Activated CD8-positive, alpha-beta T cell treated with anti-CD3 and anti-CD28 coated beads, Interleukin-2, amount 10 ng/mL, durations not matched to agents 7 days and 5 days (primary cell): ENCODE data around the gene IL3. TPM values are rescaled to one million over a fixed set of nuclear protein-coding genes. Genes with fewer than 3 reads are reported as not detected.
"Not testable (repeated sequence)": the region's sequence is repeated elsewhere in the genome, so short reads cannot be mapped to it uniquely, and the experiment has no call there.

Experiments used
- ATAC-seq: fragments of 150-1000 bp; cut with Tn5 transposase; one replicate; pipeline ENCODE4 v1.10.0; 2021; ENCODE audit warnings: moderate library complexity
- CTCF ChIA-PET: fragments of 350-600 bp; sonication (Branson Sonifier 250); formaldehyde crosslinking; loops from one replicate; lab custom pipeline; 2021; ENCODE audit warnings: antibody characterized with exemption; lab: Charles Lee
- POLR2A ChIA-PET: fragments of 350-600 bp; sonication (Branson Sonifier 250); formaldehyde crosslinking; loops from one replicate; lab custom pipeline; 2021; ENCODE audit warnings: antibody characterized with exemption; lab: Charles Lee
- DNase-seq: peaks from one replicate; pipeline ENCODE4 v3.0.0-alpha.2; 2020
- H3K27ac Mint-ChIP-seq: one replicate; pipeline ENCODE4 v1.8.0; 2021; ENCODE audit warnings: mild to moderate bottlenecking, mixed read lengths
- H3K27me3 Mint-ChIP-seq: one replicate; pipeline ENCODE4 v1.8.0; 2021; ENCODE audit warnings: low read depth, mixed read lengths
- H3K36me3 Mint-ChIP-seq: one replicate; pipeline ENCODE4 v1.8.0; 2021; ENCODE audit warnings: low read depth, mixed read lengths
- H3K4me1 Mint-ChIP-seq: one replicate; pipeline ENCODE4 v1.8.0; 2021; ENCODE audit warnings: low read depth, mixed read lengths
- H3K4me3 Mint-ChIP-seq: one replicate; pipeline ENCODE4 v1.8.0; 2021; ENCODE audit warnings: mild to moderate bottlenecking, mixed read lengths
- H3K9me3 Mint-ChIP-seq: one replicate; pipeline ENCODE4 v1.8.0; 2022; ENCODE audit warnings: mixed read lengths; ENCODE audit not compliant: insufficient read depth
- total RNA-seq, 2 experiments: library from RNA; stranded (reverse); gene quantifications; one replicate each; pipeline ENCODE4 v1.2.3, GENCODE V29; 2021

IL3 gene
- total RNA-seq, 2 experiments from 2014 or later: not detected

DNA sequence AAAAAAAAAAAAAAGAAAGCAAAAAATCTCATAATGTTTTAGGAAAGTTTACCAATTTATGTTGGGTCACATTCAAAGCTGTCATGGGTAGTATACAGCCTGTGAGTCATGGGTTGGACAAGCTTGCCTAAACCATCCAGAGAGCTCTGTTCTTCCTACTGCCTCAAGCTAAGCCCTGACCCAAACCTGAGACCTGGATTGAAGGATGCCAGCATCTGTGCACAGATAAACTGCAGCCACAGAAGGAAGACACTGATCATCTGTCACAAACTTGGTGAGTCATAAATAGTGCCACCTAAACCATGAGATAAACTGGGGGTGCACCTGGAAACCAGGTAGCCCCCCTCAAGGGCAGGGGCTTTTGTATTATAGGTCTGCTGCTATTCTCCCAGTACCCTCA lies 44.1 kb downstream of the IL3 start:
- DNase-seq (no peak), ATAC-seq (peak; percentile 10)
- Mint-ChIP-seq H3K27ac (peak overlapping the region; percentile 94), H3K4me1 (peaks cover 91% of the 10 kb centered on the region), H3K27me3 (no peaks in the 10 kb centered on the region), H3K4me3 (peak overlapping the region; percentile 9), H3K36me3 (peaks cover 15% of the 10 kb centered on the region), H3K9me3 (no peaks in the 10 kb centered on the region)
- CTCF ChIA-PET: interaction anchor here (1.0 to 4.0 kb wide), 3 partner anchors 10 to 67 kb away, joined by 3 to 18 read pairs (median 5); no protein-coding TSS in a partner anchor
- POLR2A ChIA-PET: interaction anchor here (0.7 kb wide), 1 partner anchor 31 kb away, joined by 4 read pairs; the partner anchor contains the start of gene CSF2

DNA sequence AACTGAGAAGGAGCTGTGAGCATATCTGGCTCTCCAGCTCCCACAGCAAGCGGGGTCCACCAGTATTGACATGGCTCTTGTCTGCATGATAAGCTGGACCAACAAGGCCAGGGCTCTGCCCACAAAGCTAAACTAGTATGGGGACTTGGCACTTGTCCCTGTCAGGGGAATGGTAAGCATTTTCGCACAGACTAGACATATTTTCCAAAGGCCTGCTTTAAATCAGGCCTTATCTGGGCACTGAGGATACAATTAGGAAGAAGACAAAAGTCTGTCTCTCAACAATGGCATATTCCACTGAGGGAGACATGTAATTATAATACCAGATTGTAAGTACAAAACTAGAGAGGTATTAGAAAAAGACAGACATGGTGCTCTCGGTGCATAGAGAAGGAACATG lies 45.2 kb downstream of the IL3 start:
- POLR2A ChIA-PET: no interaction called here
- H3K9me3 Mint-ChIP-seq: no peaks in the 10 kb centered on the region
- ATAC-seq (no peak), DNase-seq (no peak)
- peaks cover 15% of the 10 kb centered on the region for H3K36me3 Mint-ChIP-seq
- H3K4me3 Mint-ChIP-seq: no peak overlapping the region
- peak overlapping the region; percentile 35 for H3K27ac Mint-ChIP-seq
- CTCF ChIA-PET: no interaction called here
- H3K4me1 Mint-ChIP-seq: peaks cover 90% of the 10 kb centered on the region
- no peaks in the 10 kb centered on the region for H3K27me3 Mint-ChIP-seq

DNA sequence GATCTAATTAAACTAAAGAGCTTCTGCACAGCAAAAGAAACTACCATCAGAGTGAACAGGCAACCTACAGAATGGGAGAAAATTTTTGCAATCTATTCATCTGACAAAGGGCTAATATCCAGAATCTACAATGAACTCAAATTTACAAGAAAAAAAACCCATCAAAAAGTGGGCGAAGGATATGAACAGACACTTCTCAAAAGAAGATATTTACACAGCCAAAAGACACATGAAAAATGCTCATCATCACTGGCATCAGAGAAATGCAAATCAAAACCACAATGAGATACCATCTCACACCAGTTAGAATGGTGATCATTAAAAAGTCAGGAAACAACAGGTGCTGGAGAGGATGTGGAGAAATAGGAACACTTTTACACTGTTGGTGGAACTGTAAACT lies 48.0 kb downstream of the IL3 start:
- H3K9me3 Mint-ChIP-seq, ATAC-seq, DNase-seq, CTCF ChIA-PET, H3K27me3 Mint-ChIP-seq, H3K27ac Mint-ChIP-seq, POLR2A ChIA-PET, H3K4me3 Mint-ChIP-seq: not testable (repeated sequence)
- H3K4me1 Mint-ChIP-seq: peaks cover 85% of the 10 kb centered on the region
- peaks cover 26% of the 10 kb centered on the region for H3K36me3 Mint-ChIP-seq

DNA sequence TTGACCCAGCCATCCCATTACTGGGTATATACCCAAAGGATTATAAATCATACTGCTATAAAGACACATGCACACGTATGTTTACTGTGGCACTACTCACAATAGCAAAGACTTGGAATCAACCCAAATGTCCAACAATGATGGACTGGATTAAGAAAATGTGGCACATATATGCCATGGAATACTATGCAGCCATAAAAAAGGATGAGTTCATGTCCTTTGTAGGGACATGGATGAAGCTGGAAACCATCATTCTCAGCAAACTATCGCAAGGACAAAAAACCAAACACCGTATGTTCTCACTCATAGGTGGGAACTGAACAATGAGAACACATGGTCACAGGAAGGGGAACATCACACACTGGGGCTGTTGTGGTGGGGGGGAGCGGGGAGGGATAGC lies 48.5 kb downstream of the IL3 start:
- CTCF ChIA-PET: not testable (repeated sequence)

DNA sequence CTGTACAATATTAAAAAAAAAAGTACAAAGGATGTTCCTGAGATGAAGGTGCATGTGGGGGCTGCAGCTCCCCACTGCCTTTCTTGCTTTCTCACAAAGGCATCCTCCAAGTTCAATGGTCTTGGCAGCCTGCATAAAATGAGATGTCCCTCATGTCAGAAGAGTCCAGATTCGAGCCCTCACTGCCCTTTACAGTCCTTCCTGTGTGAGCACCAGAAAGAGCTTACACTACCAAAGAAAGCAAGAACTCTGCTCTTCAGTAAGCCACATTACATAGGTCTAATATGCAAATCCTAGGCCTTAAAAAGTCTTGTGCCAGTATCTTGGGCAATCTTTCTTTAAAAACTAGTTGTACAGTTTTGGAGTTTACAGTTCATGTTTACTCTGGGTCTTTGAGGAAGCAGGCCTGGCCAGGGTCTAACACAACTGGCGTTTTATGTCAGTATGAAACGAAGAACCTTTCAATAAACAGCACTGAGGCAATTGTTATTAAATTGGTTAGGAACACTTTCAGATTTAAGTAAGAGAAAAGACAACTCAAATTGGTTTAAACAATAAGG lies 49.1 kb downstream of the IL3 start:
- peak overlapping the region; percentile 85 for H3K27ac Mint-ChIP-seq
- H3K9me3 Mint-ChIP-seq: peaks cover 5% of the 10 kb centered on the region
- H3K4me1 Mint-ChIP-seq: peaks cover 85% of the 10 kb centered on the region
- CTCF ChIA-PET: no interaction called here
- no peak overlapping the region for H3K4me3 Mint-ChIP-seq
- ATAC-seq: no peak
- POLR2A ChIA-PET: no interaction called here
- H3K27me3 Mint-ChIP-seq: no peaks in the 10 kb centered on the region
- H3K36me3 Mint-ChIP-seq: peaks cover 30% of the 10 kb centered on the region
- no peak for DNase-seq

More for the DNA sequence above, 48.5 kb downstream of the IL3 start:
- H3K27ac Mint-ChIP-seq: peak overlapping the region; percentile 46
- DNase-seq, H3K9me3 Mint-ChIP-seq, H3K4me3 Mint-ChIP-seq, POLR2A ChIA-PET, H3K27me3 Mint-ChIP-seq, ATAC-seq: not testable (repeated sequence)
- peaks cover 26% of the 10 kb centered on the region for H3K36me3 Mint-ChIP-seq
- H3K4me1 Mint-ChIP-seq: peaks cover 85% of the 10 kb centered on the region

DNA sequence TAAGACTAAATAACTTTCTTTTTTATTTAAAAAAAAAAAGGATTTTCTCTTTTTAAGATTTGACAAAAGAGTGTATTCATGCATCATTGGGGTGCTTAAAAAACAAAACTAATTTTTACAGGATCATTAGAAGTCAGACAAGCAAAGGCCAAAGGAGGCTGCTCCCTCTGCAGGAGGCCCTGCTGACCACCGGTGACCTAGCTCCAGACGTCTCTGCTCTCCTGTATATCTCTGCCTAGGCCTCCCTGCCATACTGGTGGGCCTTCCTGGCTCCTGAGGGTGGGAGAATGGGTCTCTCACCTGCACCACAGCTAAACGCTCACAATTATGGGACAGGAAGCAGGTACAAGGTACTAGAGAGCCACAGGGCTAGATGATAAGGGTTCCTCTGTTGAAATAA lies 49.7 kb downstream of the IL3 start:
- DNase-seq: no peak
- Mint-ChIP-seq H3K36me3 (peaks cover 30% of the 10 kb centered on the region), H3K4me1 (peaks cover 85% of the 10 kb centered on the region), H3K4me3 (peak overlapping the region; percentile 43), H3K27me3 (no peaks in the 10 kb centered on the region), H3K9me3 (peaks cover 5% of the 10 kb centered on the region), H3K27ac (peak overlapping the region; percentile 88)
- ATAC-seq: peak; percentile 2
- ChIA-PET CTCF (interaction anchor here (1.6 kb wide), 1 partner anchor 13 kb away, joined by 5 read pairs; no protein-coding TSS in a partner anchor), POLR2A (no interaction called here)

DNA sequence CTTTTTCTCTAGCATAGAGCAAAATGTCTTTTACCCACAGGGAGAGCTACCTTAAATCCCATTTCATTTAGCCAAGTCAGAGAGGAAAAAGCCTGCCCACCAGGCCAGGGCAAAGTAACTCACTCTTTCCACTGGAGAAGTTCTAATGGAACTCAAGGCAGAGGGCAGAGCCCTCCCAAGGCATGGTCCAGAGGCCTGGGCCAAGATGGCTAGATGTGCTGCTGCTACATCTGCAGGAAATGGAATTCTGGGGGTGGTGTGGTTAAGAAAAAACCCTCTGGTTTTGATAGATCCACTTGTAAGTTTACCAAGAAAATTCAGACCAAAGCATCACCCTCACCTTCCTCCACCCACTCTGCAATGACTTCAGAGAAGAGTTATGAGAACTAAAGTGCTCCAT lies 50.5 kb downstream of the IL3 start:
- POLR2A ChIA-PET: no interaction called here
- peak overlapping the region; percentile 43 for H3K4me3 Mint-ChIP-seq
- H3K4me1 Mint-ChIP-seq: peaks cover 85% of the 10 kb centered on the region
- peaks cover 5% of the 10 kb centered on the region for H3K9me3 Mint-ChIP-seq
- ATAC-seq (peak; percentile 64), DNase-seq (no peak)
- CTCF ChIA-PET: interaction anchor here (1.6 to 2.3 kb wide), 2 partner anchors 14 to 79 kb away, joined by 5 read pairs; no protein-coding TSS in a partner anchor
- no peaks in the 10 kb centered on the region for H3K27me3 Mint-ChIP-seq
- H3K27ac Mint-ChIP-seq: peak overlapping the region; percentile 88
- H3K36me3 Mint-ChIP-seq: peaks cover 30% of the 10 kb centered on the region

DNA sequence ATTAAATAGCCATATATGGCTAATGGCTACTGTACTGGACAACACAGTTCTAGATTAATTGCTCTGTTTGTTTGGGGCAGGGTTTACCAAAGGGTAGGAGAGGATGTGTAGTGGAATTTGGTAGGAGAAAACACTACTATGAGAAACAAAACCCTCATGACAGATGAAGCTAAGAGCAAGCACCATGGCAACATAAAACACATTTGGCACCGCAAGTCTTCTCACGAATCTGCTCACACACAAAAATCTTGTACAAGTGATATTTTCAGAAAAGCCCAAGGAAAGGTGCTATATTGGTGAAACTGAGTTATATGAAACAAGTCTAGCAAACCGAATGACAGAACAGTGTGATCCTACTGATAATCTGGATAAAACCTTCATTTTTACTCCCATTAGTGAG lies 51.7 kb downstream of the IL3 start:
- Mint-ChIP-seq H3K4me1 (peaks cover 78% of the 10 kb centered on the region), H3K9me3 (peaks cover 5% of the 10 kb centered on the region), H3K27me3 (no peaks in the 10 kb centered on the region), H3K27ac (peak overlapping the region; percentile 0), H3K36me3 (peaks cover 30% of the 10 kb centered on the region), H3K4me3 (no peak overlapping the region)
- POLR2A ChIA-PET: no interaction called here
- ATAC-seq: no peak
- no peak for DNase-seq
- CTCF ChIA-PET: interaction anchor here (2.3 kb wide), 1 partner anchor 78 kb away, joined by 5 read pairs; no protein-coding TSS in a partner anchor

Other genes starting within 250 kb of the IL3 start
- not detected for gene MEIKIN, start 115.0 kb upstream of the IL3 start, total RNA-seq
- gene ACSL6, start 49.0 kb upstream of the IL3 start, total RNA-seq: 10 to 100 TPM; 20.8 to 21.5 TPM
- under 1 TPM; 0.55 to 0.61 TPM for gene CSF2, start 13.1 kb downstream of the IL3 start, total RNA-seq
- 10 to 100 TPM; 11.4 to 13.5 TPM for gene P4HA2, start 167.2 kb downstream of the IL3 start, total RNA-seq
- gene PDLIM4, start 197.0 kb downstream of the IL3 start, total RNA-seq: not detected
- gene SLC22A4, start 233.7 kb downstream of the IL3 start, total RNA-seq: not detected